Endothelial cell (in vitro differentiated cells): ENCODE measurements around the gene SAE1. TPM values are rescaled to one million over a fixed set of nuclear protein-coding genes. Genes with fewer than 3 reads are reported as not detected.

ENCODE experiments used
- DNase-seq: peaks from one replicate; pipeline ENCODE4 v3.0.0; 2021; ENCODE audit warnings: low spot score
- H3K27ac Mint-ChIP-seq: one replicate; pipeline ENCODE4 v1.8.0; 2021; ENCODE audit warnings: mixed read lengths, inconsistent platforms; ENCODE audit not compliant: unreplicated experiment
- H3K27me3 Mint-ChIP-seq: one replicate; pipeline ENCODE4 v1.8.0; 2021; ENCODE audit warnings: mild to moderate bottlenecking, moderate library complexity, mixed read lengths, inconsistent platforms; ENCODE audit not compliant: unreplicated experiment
- H3K36me3 Mint-ChIP-seq: one replicate; pipeline ENCODE4 v1.8.0; 2021; ENCODE audit warnings: mild to moderate bottlenecking, low read depth, mixed read lengths, inconsistent platforms; ENCODE audit not compliant: unreplicated experiment
- H3K4me1 Mint-ChIP-seq: one replicate; pipeline ENCODE4 v1.8.0; 2021; ENCODE audit warnings: mild to moderate bottlenecking, mixed read lengths, inconsistent platforms; ENCODE audit not compliant: unreplicated experiment
- H3K4me3 Mint-ChIP-seq: one replicate; pipeline ENCODE4 v1.8.0; 2021; ENCODE audit warnings: mild to moderate bottlenecking, mixed read lengths, inconsistent platforms; ENCODE audit not compliant: unreplicated experiment
- H3K9me3 Mint-ChIP-seq: one replicate; pipeline ENCODE4 v1.8.0; 2021; ENCODE audit warnings: mixed read lengths, inconsistent platforms; ENCODE audit not compliant: unreplicated experiment
- total RNA-seq: library from RNA; stranded (reverse); fragmentation: NEBNext Ultra II Directional; extraction: Animal tissue kit (Norgen Biotek cat#: 25700); gene quantifications from one replicate; pipeline ENCODE4 v1.2.1, GENCODE V29; 2021; ENCODE audit not compliant: unreplicated experiment
- TF ChIP-seq, protein P1 (sequence below): fragments of 200-600 bp; sonication (generic); IDR thresholded peaks from one replicate; pipeline ENCODE4 v1.5.0; 2021; ENCODE audit warnings: antibody characterized with exemption; ENCODE audit not compliant: unreplicated experiment

SAE1 gene
- total RNA-seq, 1 donor from 2014 or later: 134 TPM

DNA sequence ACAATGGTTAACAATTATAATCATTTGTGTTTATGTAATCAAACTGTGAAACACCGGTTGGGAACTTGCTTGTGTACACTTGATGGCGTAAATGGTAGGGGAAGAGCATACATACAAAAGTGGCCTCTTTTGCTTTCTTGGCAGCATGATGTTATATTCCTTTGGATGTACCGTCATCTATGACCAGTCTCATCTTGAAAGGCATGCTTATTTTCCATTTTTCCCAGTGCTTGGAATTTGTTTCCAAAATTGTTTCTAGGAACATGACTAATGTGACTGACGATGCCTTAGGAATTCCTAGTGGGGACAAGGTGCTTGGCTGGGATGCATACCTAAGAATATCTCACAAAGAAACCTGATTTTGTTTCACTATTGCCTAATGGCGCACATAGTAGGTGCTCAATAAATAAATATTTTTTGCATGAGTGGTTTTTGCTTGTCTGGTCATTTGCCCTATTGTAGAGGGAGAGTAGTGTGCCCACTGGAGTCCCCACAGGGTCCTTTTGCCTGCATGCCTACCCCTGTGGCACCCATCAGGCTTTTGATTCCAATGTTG, 45.5 kb downstream of the SAE1 start:
- H3K4me1 Mint-ChIP-seq: no peaks in the 10 kb centered on the region
- peaks cover 25% of the 10 kb centered on the region for H3K36me3 Mint-ChIP-seq
- H3K27ac Mint-ChIP-seq: no peak overlapping the region
- TF ChIP-seq, protein P1, sequence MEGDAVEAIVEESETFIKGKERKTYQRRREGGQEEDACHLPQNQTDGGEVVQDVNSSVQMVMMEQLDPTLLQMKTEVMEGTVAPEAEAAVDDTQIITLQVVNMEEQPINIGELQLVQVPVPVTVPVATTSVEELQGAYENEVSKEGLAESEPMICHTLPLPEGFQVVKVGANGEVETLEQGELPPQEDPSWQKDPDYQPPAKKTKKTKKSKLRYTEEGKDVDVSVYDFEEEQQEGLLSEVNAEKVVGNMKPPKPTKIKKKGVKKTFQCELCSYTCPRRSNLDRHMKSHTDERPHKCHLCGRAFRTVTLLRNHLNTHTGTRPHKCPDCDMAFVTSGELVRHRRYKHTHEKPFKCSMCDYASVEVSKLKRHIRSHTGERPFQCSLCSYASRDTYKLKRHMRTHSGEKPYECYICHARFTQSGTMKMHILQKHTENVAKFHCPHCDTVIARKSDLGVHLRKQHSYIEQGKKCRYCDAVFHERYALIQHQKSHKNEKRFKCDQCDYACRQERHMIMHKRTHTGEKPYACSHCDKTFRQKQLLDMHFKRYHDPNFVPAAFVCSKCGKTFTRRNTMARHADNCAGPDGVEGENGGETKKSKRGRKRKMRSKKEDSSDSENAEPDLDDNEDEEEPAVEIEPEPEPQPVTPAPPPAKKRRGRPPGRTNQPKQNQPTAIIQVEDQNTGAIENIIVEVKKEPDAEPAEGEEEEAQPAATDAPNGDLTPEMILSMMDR: no peak
- no peaks in the 10 kb centered on the region for H3K9me3 Mint-ChIP-seq
- H3K27me3 Mint-ChIP-seq: no peaks in the 10 kb centered on the region
- no peak for DNase-seq
- H3K4me3 Mint-ChIP-seq: no peak overlapping the region

DNA sequence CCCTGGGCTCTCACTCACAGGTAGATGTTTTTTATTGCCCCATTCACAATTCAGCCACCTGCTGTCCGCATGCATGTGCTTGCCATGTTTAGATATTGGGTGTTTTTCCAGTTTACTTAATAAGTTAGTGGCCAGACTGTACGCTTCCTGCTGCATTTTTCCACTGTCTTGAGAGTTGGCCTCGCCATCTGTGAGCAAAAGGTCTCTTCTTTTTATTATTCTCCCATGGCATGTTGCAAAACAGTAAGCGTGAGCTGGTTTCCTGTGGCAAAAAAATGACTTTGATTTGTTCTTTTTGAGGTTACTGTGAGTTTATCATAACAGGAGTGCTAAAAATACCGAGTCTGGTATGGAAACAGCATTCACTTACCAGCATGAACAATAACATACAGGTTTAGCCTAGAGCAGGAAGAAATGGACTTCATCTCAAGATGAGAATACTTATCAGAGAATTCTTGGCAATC, 46.0 kb downstream of the SAE1 start:
- TF ChIP-seq, protein P1: no peak
- Mint-ChIP-seq H3K27me3 (no peaks in the 10 kb centered on the region), H3K4me1 (no peaks in the 10 kb centered on the region), H3K36me3 (peaks cover 25% of the 10 kb centered on the region), H3K4me3 (no peak overlapping the region), H3K9me3 (no peaks in the 10 kb centered on the region), H3K27ac (no peak overlapping the region)
- no peak for DNase-seq

- Mint-ChIP-seq H3K27ac (peak overlapping the region; percentile 7), H3K36me3 (peaks cover 21% of the 10 kb centered on the region), H3K4me3 (no peak overlapping the region), H3K9me3 (no peaks in the 10 kb centered on the region), H3K4me1 (no peaks in the 10 kb centered on the region), H3K27me3 (no peaks in the 10 kb centered on the region)
- no peak for DNase-seq
- TF ChIP-seq, protein P1: no peak
Measured at GRCh38 chr19:47179653-47180310, 49.1 kb downstream of the SAE1 start.

- no peaks in the 10 kb centered on the region for H3K9me3 Mint-ChIP-seq
- H3K27ac Mint-ChIP-seq: no peak overlapping the region
- no peak for DNase-seq
- H3K4me3 Mint-ChIP-seq: no peak overlapping the region
- peaks cover 6% of the 10 kb centered on the region for H3K4me1 Mint-ChIP-seq
- peaks cover 24% of the 10 kb centered on the region for H3K36me3 Mint-ChIP-seq
- TF ChIP-seq, protein P1: no peak
- H3K27me3 Mint-ChIP-seq: peaks cover 3% of the 10 kb centered on the region
Measured at GRCh38 chr19:47183601-47184000, 53.0 kb downstream of the SAE1 start.
